HG03097 (cell line): ENCODE data around the gene SULT1C3.

ENCODE experiments used
- ATAC-seq: cut with Tn5 transposase; IDR thresholded peaks from one replicate; pipeline ENCODE4 v1.9.1; 2021; ENCODE audit not compliant: unreplicated experiment, low FRiP score

The SULT1C3 gene

GRCh38 chr2:108239786-108240185 lies at the start of gene SULT1C3:
SULT1C3 (plus strand) TSS chr2:108239968; CDS start chr2:108247195, 7,227 bp downstream.
- no peak for ATAC-seq

- no peak for ATAC-seq
Measured at GRCh38 chr2:108193251-108193650, 46.5 kb upstream of the SULT1C3 start.

GRCh38 chr2:108194409-108195132 lies 45.2 kb upstream of the SULT1C3 start:
- ATAC-seq: no peak

- ATAC-seq: no peak
Measured at GRCh38 chr2:108195133-108195439, 44.7 kb upstream of the SULT1C3 start.

- no peak for ATAC-seq
Measured at GRCh38 chr2:108199726-108200125, 40.0 kb upstream of the SULT1C3 start.

- ATAC-seq: no peak
Measured at GRCh38 chr2:108200569-108200968, 39.2 kb upstream of the SULT1C3 start.

GRCh38 chr2:108212671-108213070 lies 27.1 kb upstream of the SULT1C3 start:
- ATAC-seq: no peak

GRCh38 chr2:108215794-108216211 lies 24.0 kb upstream of the SULT1C3 start:
- ATAC-seq: no peak

GRCh38 chr2:108217211-108217610 lies 22.6 kb upstream of the SULT1C3 start:
- no peak for ATAC-seq

- ATAC-seq: no peak
Measured at GRCh38 chr2:108219688-108220087, 20.1 kb upstream of the SULT1C3 start.

- no peak for ATAC-seq
Measured at GRCh38 chr2:108220191-108220590, 19.6 kb upstream of the SULT1C3 start.

- no peak for ATAC-seq
Measured at GRCh38 chr2:108220942-108221541, 18.7 kb upstream of the SULT1C3 start.

GRCh38 chr2:108222261-108222660 lies 17.5 kb upstream of the SULT1C3 start:
- ATAC-seq: no peak

- no peak for ATAC-seq
Measured at GRCh38 chr2:108223573-108223972, 16.2 kb upstream of the SULT1C3 start.

GRCh38 chr2:108224022-108224421 lies 15.7 kb upstream of the SULT1C3 start:
- ATAC-seq: no peak

GRCh38 chr2:108226564-108226963 lies 13.2 kb upstream of the SULT1C3 start:
- ATAC-seq: no peak

- ATAC-seq: no peak
Measured at GRCh38 chr2:108228006-108228405, 11.8 kb upstream of the SULT1C3 start.

GRCh38 chr2:108228537-108228936 lies 11.2 kb upstream of the SULT1C3 start:
- no peak for ATAC-seq

GRCh38 chr2:108229875-108230274 lies 9.9 kb upstream of the SULT1C3 start:
- ATAC-seq: no peak

- ATAC-seq: no peak
Measured at GRCh38 chr2:108235577-108235976, 4.2 kb upstream of the SULT1C3 start.

- no peak for ATAC-seq
Measured at GRCh38 chr2:108236676-108237335, 3.0 kb upstream of the SULT1C3 start.

GRCh38 chr2:108240966-108241365 lies 1.2 kb downstream of the SULT1C3 start:
- ATAC-seq: no peak
